ENCODE data around the gene TMEM175.
"Not testable (repeated sequence)": the region's sequence is repeated elsewhere in the genome, so short reads cannot be mapped to it uniquely, and the experiment has no call there.

TMEM175 gene

GRCh38 chr4:972651-973424, 40.6 kb downstream of the TMEM175 start:
- peak; percentile 62 to 70 for DNase-seq

GRCh38 chr4:973431-974397, 41.5 kb downstream of the TMEM175 start, which contains the start of gene DGKQ:
TSS of gene DGKQ (minus strand) at chr4:973569. CDS start at chr4:973482, 87 bp downstream.
- peak; percentile 93 for DNase-seq

- no peak for DNase-seq
Measured at GRCh38 chr4:974668-975067, 42.4 kb downstream of the TMEM175 start.

GRCh38 chr4:976016-976415, 43.8 kb downstream of the TMEM175 start:
- DNase-seq = not testable (repeated sequence)

- no peak for DNase-seq
Measured at GRCh38 chr4:978957-979701, 46.9 kb downstream of the TMEM175 start.

- no peak for DNase-seq
Measured at GRCh38 chr4:982291-982690, 50.0 kb downstream of the TMEM175 start.

GRCh38 chr4:982814-983213, 50.6 kb downstream of the TMEM175 start:
- DNase-seq = no peak

GRCh38 chr4:984336-985054, 52.2 kb downstream of the TMEM175 start:
- DNase-seq = no peak

- peak; percentile 76 to 85 for DNase-seq
Measured at GRCh38 chr4:985123-985830, 53.0 kb downstream of the TMEM175 start.

- no peak for DNase-seq
Measured at GRCh38 chr4:986428-986878, 54.2 kb downstream of the TMEM175 start.

GRCh38 chr4:986879-987623, 54.8 kb downstream of the TMEM175 start, which contains the start of gene IDUA:
TSS of gene IDUA (plus strand) at chr4:987044. CDS start at chr4:987085, 41 bp downstream.
- peak; percentile 88 to 91 for DNase-seq

GRCh38 chr4:987624-988513, 55.6 kb downstream of the TMEM175 start:
- no peak for DNase-seq

- no peak for DNase-seq
Measured at GRCh38 chr4:988726-989721, 56.8 kb downstream of the TMEM175 start.

GRCh38 chr4:989722-990471, 57.6 kb downstream of the TMEM175 start:
- no peak for DNase-seq

- DNase-seq = no peak
Measured at GRCh38 chr4:990746-991367, 58.6 kb downstream of the TMEM175 start.

GRCh38 chr4:991451-992296, 59.4 kb downstream of the TMEM175 start:
- DNase-seq = no peak
